Heart right ventricle (tissue), 16 donors: Measurements from ENCODE around the gene AOAH. TPM values are rescaled to one million over a fixed set of nuclear protein-coding genes. Genes with fewer than 3 reads are reported as not detected.

ENCODE experiments used
- ATAC-seq, 8 donors: fragments of 200-7000 bp; cut with Tn5 transposase; one replicate each; pipeline ENCODE4 v1.9.1; 2020; ENCODE audit warnings: mild to moderate bottlenecking in 8 of 8, moderate library complexity in 8 of 8, moderate number of reproducible peaks in 1 of 8
- DNase-seq, 2 donors: peaks; one replicate each; pipeline ENCODE4 v3.0.0-alpha.2; 2020
- H3K27ac ChIP-seq, 10 donors: fragments of 200-600 bp; sonication (generic) in 2 of 10; one replicate each; pipeline versions ENCODE4 v1.5.0 to v1.8.0; 2020 to 2022; ENCODE audit warnings: mild to moderate bottlenecking in 3 of 10
- H3K27me3 ChIP-seq, 7 donors: fragments of 200-600 bp; one replicate each; pipeline ENCODE4 v1.8.0; 2021 to 2022; ENCODE audit warnings: mild to moderate bottlenecking in 2 of 7
- H3K36me3 ChIP-seq, 9 donors: fragments of 200-600 bp; sonication (generic) in 1 of 9; one replicate each; pipeline versions ENCODE4 v1.5.0 to v1.8.0; 2020 to 2022; ENCODE audit warnings: mild to moderate bottlenecking in 2 of 9
- H3K4me1 ChIP-seq, 9 donors: fragments of 200-600 bp; sonication (generic) in 1 of 9; one replicate each; pipeline versions ENCODE4 v1.5.0 to v1.8.0; 2020 to 2022; ENCODE audit warnings: mild to moderate bottlenecking in 4 of 9
- H3K4me3 ChIP-seq, 10 donors: fragments of 200-600 bp; sonication (generic) in 2 of 10; one replicate each; pipeline versions ENCODE4 v1.5.0 to v1.8.0; 2020 to 2022; ENCODE audit warnings: mild to moderate bottlenecking in 7 of 10, moderate library complexity in 2 of 10
- H3K9me3 ChIP-seq, 11 donors: fragments of 200-600 bp in 10 of 11; sonication (generic) in 2 of 11; one replicate each; pipeline versions ENCODE4 v1.5.0 to v1.8.0; 2013 to 2022; ENCODE audit warnings: mild to moderate bottlenecking in 2 of 11, control low read depth in 1 of 11, moderate library complexity in 1 of 11
- CTCF ChIP-seq, 9 donors: fragments of 200-600 bp; sonication (generic) in 2 of 9; IDR thresholded peaks; one replicate each; pipeline versions ENCODE4 v1.5.0 to v1.8.0; 2021 to 2022; ENCODE audit warnings: antibody characterized with exemption in 9 of 9, mild to moderate bottlenecking in 5 of 9, moderate library complexity in 1 of 9
- WGBS, 2 donors: extraction: QIAGEN DNeasy Blood & Tissue Kit; methylation state at CpG; one replicate each; pipeline ENCODE4 v1.1.7; 2013; ENCODE audit warnings: inconsistent platforms in 1 of 2; 5-methylcytosine and 5-hydroxymethylcytosine counted together
- intact Hi-C, 10 donors: fragments of 100-400 bp; cut with DNase I; formaldehyde crosslinking; loops; one replicate each; pipeline versions ENCODE4 v1.11.1 to v1.14.2; 2022
- polyA plus RNA-seq, 2 donors: library from polyadenylated mRNA; stranded (reverse); fragments of 200-250 nt; gene quantifications; one replicate each; pipeline ENCODE4 v1.2.3, GENCODE V29; 2013
- total RNA-seq, 10 donors: library from RNA; stranded (reverse); fragmentation: NEBNext Ultra II Directional in 3 of 10; extraction: Animal tissue kit (Norgen Biotek cat#: 25700) in 3 of 10; gene quantifications; one replicate each; pipeline versions ENCODE4 v1.2.1 to v1.2.4, GENCODE V29; 2021 to 2023
- donor health status: Arrhythmogenic right ventricular cardiomyopathy.
- donor health status: ischemic (EF 13 %, LVEDD 7.1; RV severe dilation, severe dysfunction).
- donor health status: healthy with polysubstance abuse.
- donor health status: DM: no; HTN: yes; CAD: no.
- donor health status: DM: no; HTN: no; CAD: no.
- donor health status: ischemic (EF 25% LVEDD 6.9; RV normal size, moderate dysfunction).
- donor health status: ischemic (EF 25% LVEDD 5.7; RV mildly dilated, moderate dysfunction).
- donor health status: healthy.
- donor health status: DM: yes; HTN: yes; CAD: no.
- donor health status: Ischemic cardiomyopathy.
- donor health status: ischemic (EF 35%, LVEDD 5.7; RV mildly dilated, moderate dysfunction).
- donor health status: nonischemic (EF 11% LVEDD 7.7; RV severe dilation, severe dysfunction).
- donor health status: DM: yes; HTN: yes; CAD: no.
- donor health status: PGD.
- donor health status: ischemic (EF 29% LVEDD 5.4; RV normal size, mild dysfunction).
- donor health status: nonischemic (EF 23%, LVEDD 6.1; RV moderate dilation, normal function).

AOAH gene
- total and polyA plus RNA-seq, 12 donors: 0.70 to 19.5 (median 1.6) TPM

GRCh38 chr7:36606153-36606975, 117.9 kb downstream of the AOAH start:
- Histone ChIP-seq H3K9me3 (no peaks in the 10 kb centered on the region), H3K4me3 (no peak overlapping the region), H3K27me3 (peaks cover 0 to 10% (median 0%) of the 10 kb centered on the region in 7 donors), H3K36me3 (peaks cover 0 to 28% (median 0%) of the 10 kb centered on the region in 9 donors), H3K27ac (no peak overlapping the region), H3K4me1 (peaks cover 0 to 2% (median 0%) of the 10 kb centered on the region in 9 donors)
- DNase-seq (no peak), ATAC-seq (no peak)
- intact Hi-C loops: no loop called here
- 74% methylated on average over 12 of the region's 12 CpGs for WGBS, 2 donors
- TF ChIP-seq CTCF (IDR thresholded peaks at IDR 0.05): no peak

- intact Hi-C loops: no loop called here
- H3K36me3 ChIP-seq: peaks cover 0 to 26% (median 0%) of the 10 kb centered on the region in 9 donors
- no peak overlapping the region for H3K4me3 ChIP-seq
- no peaks in the 10 kb centered on the region for H3K9me3 ChIP-seq
- 63 to 73% methylated on average over 7 of the region's 7 CpGs for WGBS, 2 donors
- TF ChIP-seq CTCF (IDR thresholded peaks at IDR 0.05): no peak
- H3K27ac ChIP-seq: no peak overlapping the region
- DNase-seq: no peak
- ATAC-seq: no peak
- peaks cover 0 to 10% (median 0%) of the 10 kb centered on the region in 7 donors for H3K27me3 ChIP-seq
- H3K4me1 ChIP-seq: peaks cover 0 to 11% (median 0%) of the 10 kb centered on the region in 9 donors
Observed at GRCh38 chr7:36605261-36606051, 118.8 kb downstream of the AOAH start.

DNA sequence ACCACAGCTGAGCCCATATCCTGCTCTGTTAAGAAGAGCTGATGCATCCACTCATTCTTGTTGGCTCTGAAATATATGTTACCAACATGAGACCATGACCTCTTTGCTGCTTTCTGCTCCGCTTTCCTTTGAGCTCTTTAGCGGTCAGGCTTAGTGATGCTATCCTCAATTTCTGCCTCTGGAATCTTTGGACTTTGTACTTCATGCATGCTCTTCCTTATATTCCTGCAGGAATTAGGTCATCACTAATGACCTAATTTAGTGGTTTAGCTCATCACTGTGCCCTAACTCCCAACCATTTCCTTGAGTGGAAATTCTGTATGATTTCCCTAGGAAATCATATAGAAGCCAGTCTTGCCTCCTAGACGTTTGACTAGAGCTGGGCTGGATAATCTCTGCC, 119.5 kb downstream of the AOAH start:
- no peak overlapping the region for H3K4me3 ChIP-seq
- no peak for TF ChIP-seq CTCF (IDR thresholded peaks at IDR 0.05)
- H3K27me3 ChIP-seq: peaks cover 0 to 10% (median 0%) of the 10 kb centered on the region in 7 donors
- H3K9me3 ChIP-seq: no peaks in the 10 kb centered on the region
- DNase-seq: no peak
- ATAC-seq: no peak
- intact Hi-C loops: no loop called here
- peaks cover 0 to 26% (median 0%) of the 10 kb centered on the region in 9 donors for H3K36me3 ChIP-seq
- no peak overlapping the region for H3K27ac ChIP-seq
- H3K4me1 ChIP-seq: peaks cover 0 to 13% (median 0%) of the 10 kb centered on the region in 9 donors
- 63 to 65% methylated on average over 3 of the region's 3 CpGs for WGBS, 2 donors
